ENCODE results near the gene RPH3AL.
"Not testable (repeated sequence)": the region's sequence is repeated elsewhere in the genome, so short reads cannot be mapped to it uniquely, and the experiment has no call there.

Gene RPH3AL

GRCh38 chr17:226108-227077 lies 126.2 kb downstream of the RPH3AL start:
- no peak for DNase-seq (ENCODE audit: low read depth, low spot score)

- DNase-seq (ENCODE audit: low read depth, low spot score), result no peak
Measured at GRCh38 chr17:225551-225950, 127.1 kb downstream of the RPH3AL start.

GRCh38 chr17:224576-224975 lies 128.0 kb downstream of the RPH3AL start:
- not testable (repeated sequence) for DNase-seq (ENCODE audit: low read depth, low spot score)

GRCh38 chr17:223723-224471 lies 128.7 kb downstream of the RPH3AL start:
- no peak for DNase-seq (ENCODE audit: low read depth, low spot score)

GRCh38 chr17:222172-222571 lies 130.4 kb downstream of the RPH3AL start:
- no peak for DNase-seq (ENCODE audit: low read depth, low spot score)

GRCh38 chr17:219696-220095 lies 132.9 kb downstream of the RPH3AL start:
- no peak for DNase-seq (ENCODE audit: low read depth, low spot score)

- DNase-seq (ENCODE audit: low read depth, low spot score), result no peak
Measured at GRCh38 chr17:218432-219110, 134.0 kb downstream of the RPH3AL start.

GRCh38 chr17:216625-217024 lies 136.0 kb downstream of the RPH3AL start:
- DNase-seq (ENCODE audit: low read depth, low spot score), result no peak

GRCh38 chr17:215563-216478 lies 136.8 kb downstream of the RPH3AL start:
- not testable (repeated sequence) for DNase-seq (ENCODE audit: low read depth, low spot score)

GRCh38 chr17:214881-215331 lies 137.7 kb downstream of the RPH3AL start:
- DNase-seq (ENCODE audit: low read depth, low spot score), result no peak

GRCh38 chr17:213286-214105 lies 139.1 kb downstream of the RPH3AL start:
- DNase-seq (ENCODE audit: low read depth, low spot score), result no peak

GRCh38 chr17:210402-210801 lies 142.2 kb downstream of the RPH3AL start:
- no peak for DNase-seq (ENCODE audit: low read depth, low spot score)

GRCh38 chr17:208429-208828 lies 144.2 kb downstream of the RPH3AL start:
- no peak for DNase-seq (ENCODE audit: low read depth, low spot score)

GRCh38 chr17:207775-208174 lies 144.8 kb downstream of the RPH3AL start:
- DNase-seq (ENCODE audit: low read depth, low spot score), result no peak

- DNase-seq (ENCODE audit: low read depth, low spot score), result no peak
Measured at GRCh38 chr17:206941-207560, 145.6 kb downstream of the RPH3AL start.

- DNase-seq (ENCODE audit: low read depth, low spot score), result not testable (repeated sequence)
Measured at GRCh38 chr17:206484-206883, 146.1 kb downstream of the RPH3AL start.

GRCh38 chr17:205817-206216 lies 146.8 kb downstream of the RPH3AL start:
- DNase-seq (ENCODE audit: low read depth, low spot score), result no peak

- no peak for DNase-seq (ENCODE audit: low read depth, low spot score)
Measured at GRCh38 chr17:205148-205669, 147.4 kb downstream of the RPH3AL start.

GRCh38 chr17:204427-205147 lies 148.0 kb downstream of the RPH3AL start:
- DNase-seq (ENCODE audit: low read depth, low spot score), result no peak

Measured in astrocyte of the hippocampus (primary cell).